IPS-NIHi11 (cell line): Measurements from ENCODE around the gene APBB2.
A peak's percentile ranks its signal among the peaks of the same experiment; 100 is the strongest.
"Not testable (repeated sequence)": the region's sequence is repeated elsewhere in the genome, so short reads cannot be mapped to it uniquely, and the experiment has no call there.

Experiments
- DNase-seq: peaks from one replicate; pipeline ENCODE4 v3.0.0; 2012; ENCODE audit warnings: mixed read lengths, low spot score

Gene APBB2

GRCh38 chr4:41014158-41014557, 200.2 kb downstream of the APBB2 start:
- no peak for DNase-seq

- no peak for DNase-seq
These were observed 200.6 kb downstream of the APBB2 start for GRCh38 chr4:41013746-41014145.

GRCh38 chr4:41012911-41013310, 201.4 kb downstream of the APBB2 start:
- no peak for DNase-seq

- no peak for DNase-seq
These were observed 202.0 kb downstream of the APBB2 start for GRCh38 chr4:41012293-41012692.

- no peak for DNase-seq
These were observed 204.9 kb downstream of the APBB2 start for GRCh38 chr4:41009411-41009810.

GRCh38 chr4:41006141-41006540, 208.2 kb downstream of the APBB2 start:
- no peak for DNase-seq

GRCh38 chr4:41002309-41002708, 212.0 kb downstream of the APBB2 start:
- DNase-seq: no peak

GRCh38 chr4:41000356-41000755, 214.0 kb downstream of the APBB2 start:
- DNase-seq: no peak

GRCh38 chr4:40998675-40999358, 215.5 kb downstream of the APBB2 start:
- DNase-seq: no peak

GRCh38 chr4:40995850-40996249, 218.5 kb downstream of the APBB2 start:
- DNase-seq: no peak

- not testable (repeated sequence) for DNase-seq
These were observed 220.0 kb downstream of the APBB2 start for GRCh38 chr4:40994321-40994720.

GRCh38 chr4:40993296-40993693, 221.0 kb downstream of the APBB2 start:
- not testable (repeated sequence) for DNase-seq

- no peak for DNase-seq
These were observed 221.7 kb downstream of the APBB2 start for GRCh38 chr4:40992472-40993295.

GRCh38 chr4:40991908-40992307, 222.4 kb downstream of the APBB2 start:
- DNase-seq: no peak

- DNase-seq: no peak
These were observed 223.5 kb downstream of the APBB2 start for GRCh38 chr4:40990899-40991265.

- DNase-seq: no peak
These were observed 224.0 kb downstream of the APBB2 start for GRCh38 chr4:40990236-40990898.

- no peak for DNase-seq
These were observed 227.2 kb downstream of the APBB2 start for GRCh38 chr4:40987151-40987550.

GRCh38 chr4:40986375-40986774, 228.0 kb downstream of the APBB2 start:
- no peak for DNase-seq

- DNase-seq: no peak
These were observed 230.3 kb downstream of the APBB2 start for GRCh38 chr4:40984051-40984450.

- DNase-seq: peak; percentile 33
These were observed 233.9 kb downstream of the APBB2 start for GRCh38 chr4:40980318-40980883.

- DNase-seq: no peak
These were observed 235.8 kb downstream of the APBB2 start for GRCh38 chr4:40978548-40978947.

- peak; percentile 50 for DNase-seq
These were observed 238.0 kb downstream of the APBB2 start for GRCh38 chr4:40976343-40976742.

- DNase-seq: no peak
These were observed 241.6 kb downstream of the APBB2 start for GRCh38 chr4:40972722-40973121.
